ENCODE data around the gene STEAP4.

Gene STEAP4

DNA sequence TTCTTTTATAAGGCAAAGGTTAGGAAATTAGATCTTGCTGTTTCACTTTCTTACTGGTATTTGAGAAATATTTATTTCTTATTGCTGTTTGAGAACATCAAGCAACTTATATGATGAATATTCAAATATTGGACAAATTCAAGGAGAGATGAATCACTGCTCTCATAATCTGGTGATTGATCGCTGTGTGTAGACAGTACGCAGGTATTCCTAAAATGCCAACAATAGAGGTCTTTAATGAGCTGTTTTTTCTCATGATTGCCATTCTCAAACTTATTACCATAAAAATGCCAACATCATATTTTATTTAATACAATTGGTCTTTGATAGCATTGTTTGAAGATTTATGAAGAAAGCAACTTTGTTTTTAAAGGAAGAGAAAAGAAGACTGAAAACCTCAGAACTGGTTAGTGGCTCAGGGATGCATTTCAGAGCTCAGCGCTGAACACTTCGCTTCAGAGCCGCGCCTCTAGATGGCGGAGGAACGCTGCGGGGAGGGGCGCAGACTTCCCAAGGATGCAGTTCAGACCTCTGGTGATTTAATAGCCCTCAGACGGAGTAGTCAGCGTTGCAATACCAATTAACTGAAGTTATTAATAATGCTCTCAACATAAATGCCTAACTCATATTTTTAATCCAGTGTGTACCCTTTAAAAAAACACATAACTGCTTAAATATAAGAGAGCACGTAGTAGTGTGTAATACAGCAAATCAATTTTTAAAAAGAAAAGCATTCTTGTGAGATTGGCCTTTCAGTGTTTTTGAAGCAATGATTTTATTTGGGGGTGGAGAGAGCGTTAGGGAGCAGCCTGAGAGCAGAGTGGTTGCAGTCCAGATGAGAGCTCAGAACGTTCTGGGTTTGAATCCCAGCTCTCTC, 38.5 kb upstream of the STEAP4 start:
- DNase-seq (ENCODE audit: low read depth, low spot score) = no peak
- no peak overlapping the region for H3K4me3 ChIP-seq (ENCODE audit: low read depth, low read length)
- ChIA-PET CTCF (interaction anchor here (1.0 kb wide), 1 partner anchor 9 kb away, joined by 4 read pairs; no protein-coding TSS in a partner anchor), POLR2A (no interaction called here)
- TF ChIP-seq, protein P1, sequence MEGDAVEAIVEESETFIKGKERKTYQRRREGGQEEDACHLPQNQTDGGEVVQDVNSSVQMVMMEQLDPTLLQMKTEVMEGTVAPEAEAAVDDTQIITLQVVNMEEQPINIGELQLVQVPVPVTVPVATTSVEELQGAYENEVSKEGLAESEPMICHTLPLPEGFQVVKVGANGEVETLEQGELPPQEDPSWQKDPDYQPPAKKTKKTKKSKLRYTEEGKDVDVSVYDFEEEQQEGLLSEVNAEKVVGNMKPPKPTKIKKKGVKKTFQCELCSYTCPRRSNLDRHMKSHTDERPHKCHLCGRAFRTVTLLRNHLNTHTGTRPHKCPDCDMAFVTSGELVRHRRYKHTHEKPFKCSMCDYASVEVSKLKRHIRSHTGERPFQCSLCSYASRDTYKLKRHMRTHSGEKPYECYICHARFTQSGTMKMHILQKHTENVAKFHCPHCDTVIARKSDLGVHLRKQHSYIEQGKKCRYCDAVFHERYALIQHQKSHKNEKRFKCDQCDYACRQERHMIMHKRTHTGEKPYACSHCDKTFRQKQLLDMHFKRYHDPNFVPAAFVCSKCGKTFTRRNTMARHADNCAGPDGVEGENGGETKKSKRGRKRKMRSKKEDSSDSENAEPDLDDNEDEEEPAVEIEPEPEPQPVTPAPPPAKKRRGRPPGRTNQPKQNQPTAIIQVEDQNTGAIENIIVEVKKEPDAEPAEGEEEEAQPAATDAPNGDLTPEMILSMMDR (IDR thresholded peaks at IDR 0.05; ENCODE audit: insufficient read depth, low read length, missing control alignments) = peak; percentile 35

GRCh38 chr7:88344271-88344670, 37.6 kb upstream of the STEAP4 start:
- CTCF ChIA-PET = no interaction called here
- no peak for DNase-seq (ENCODE audit: low read depth, low spot score)

DNA sequence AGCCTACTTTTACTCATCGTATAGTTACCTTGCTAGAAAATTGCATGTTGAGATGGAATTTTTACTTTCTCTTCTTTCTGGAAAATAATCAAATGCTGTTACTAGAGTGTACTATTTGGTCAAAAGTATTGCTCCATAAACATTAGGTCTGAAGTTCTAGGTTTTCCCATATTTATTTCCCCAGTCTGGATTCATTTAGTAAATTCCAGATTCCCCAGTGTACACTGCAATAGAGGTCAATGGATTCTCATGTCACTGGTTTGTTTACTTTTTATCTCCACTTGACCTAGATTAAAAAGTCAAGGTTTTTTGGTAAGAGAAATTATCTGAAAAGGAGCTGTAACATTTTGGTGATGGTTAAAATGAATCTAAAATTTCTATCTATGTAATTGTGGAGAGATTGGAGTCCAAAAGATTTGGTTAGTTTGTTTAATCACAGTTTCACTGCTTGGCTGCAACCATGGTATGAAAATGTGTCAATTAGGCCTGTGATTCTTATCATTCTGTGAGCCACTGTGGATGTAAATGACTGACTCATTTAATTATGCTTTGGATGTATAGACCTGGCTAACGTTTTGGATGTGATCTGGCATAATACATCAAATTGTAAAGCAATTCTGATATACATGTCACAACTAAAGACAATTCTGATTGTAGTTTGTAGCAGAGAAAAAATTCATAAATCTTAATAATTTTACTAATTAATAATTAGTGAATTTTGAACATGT, 32.7 kb upstream of the STEAP4 start:
- ChIA-PET CTCF (no interaction called here), POLR2A (no interaction called here)
- H3K4me3 ChIP-seq (ENCODE audit: low read depth, low read length) = no peak overlapping the region
- DNase-seq (ENCODE audit: low read depth, low spot score) = no peak
- TF ChIP-seq, protein P1 (IDR thresholded peaks at IDR 0.05; ENCODE audit: insufficient read depth, low read length, missing control alignments) = no peak

More at GRCh38 chr7:88344271-88344670, 37.6 kb upstream of the STEAP4 start:
- no peak overlapping the region for H3K4me3 ChIP-seq (ENCODE audit: low read depth, low read length)
- TF ChIP-seq, protein P1 (IDR thresholded peaks at IDR 0.05; ENCODE audit: insufficient read depth, low read length, missing control alignments) = no peak
- POLR2A ChIA-PET = no interaction called here

DNA sequence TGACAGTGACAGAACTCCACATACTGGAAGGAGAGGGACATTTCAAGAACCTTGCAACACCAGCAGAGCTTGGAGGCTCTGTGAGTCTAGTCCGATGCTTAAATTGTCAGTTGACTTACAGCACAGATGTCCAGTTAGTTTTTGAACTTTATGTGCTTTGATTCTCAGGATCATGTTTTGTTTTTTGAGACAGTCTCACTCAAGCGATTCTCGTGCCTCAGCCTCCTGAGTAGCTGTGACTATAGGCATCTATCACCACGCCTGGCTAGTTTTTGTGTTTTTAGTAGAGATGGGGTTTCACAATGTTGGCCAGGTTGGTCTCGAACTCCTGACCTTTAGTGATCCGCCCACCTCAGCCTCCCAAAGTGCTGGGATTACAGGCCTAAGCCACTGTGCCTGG, 31.8 kb upstream of the STEAP4 start:
- no peak overlapping the region for H3K4me3 ChIP-seq (ENCODE audit: low read depth, low read length)
- ChIA-PET CTCF (no interaction called here), POLR2A (no interaction called here)
- DNase-seq (ENCODE audit: low read depth, low spot score) = no peak
- TF ChIP-seq, protein P1 (IDR thresholded peaks at IDR 0.05; ENCODE audit: insufficient read depth, low read length, missing control alignments) = no peak

GRCh38 chr7:88337572-88337971, 30.9 kb upstream of the STEAP4 start:
- no peak overlapping the region for H3K4me3 ChIP-seq (ENCODE audit: low read depth, low read length)
- TF ChIP-seq, protein P1 (IDR thresholded peaks at IDR 0.05; ENCODE audit: insufficient read depth, low read length, missing control alignments) = no peak
- ChIA-PET POLR2A (no interaction called here), CTCF (no interaction called here)
- DNase-seq (ENCODE audit: low read depth, low spot score) = no peak

DNA sequence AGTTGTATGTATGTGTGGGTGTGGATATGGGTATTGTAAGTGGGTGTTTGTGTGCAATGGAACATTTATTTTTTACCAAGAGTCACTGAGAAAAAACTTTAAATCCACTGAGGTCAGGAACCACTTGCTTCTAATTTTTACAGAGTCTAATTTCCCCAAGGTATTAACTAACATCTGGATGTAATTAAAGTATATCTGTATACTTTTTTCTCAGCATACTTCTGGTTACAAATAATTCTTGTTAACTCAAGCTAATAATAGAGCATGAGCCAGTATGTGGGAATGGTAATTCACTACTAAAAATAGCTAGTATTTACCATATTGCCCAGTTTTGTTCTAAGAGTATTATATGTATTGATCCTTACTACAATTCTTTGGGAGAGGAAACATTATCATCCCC, 24.6 kb upstream of the STEAP4 start:
- DNase-seq (ENCODE audit: low read depth, low spot score) = no peak
- TF ChIP-seq, protein P1 (IDR thresholded peaks at IDR 0.05; ENCODE audit: insufficient read depth, low read length, missing control alignments) = no peak
- H3K4me3 ChIP-seq (ENCODE audit: low read depth, low read length) = no peak overlapping the region
- ChIA-PET POLR2A (no interaction called here), CTCF (no interaction called here)

All from AG04449 (cell line).